Psoas muscle (tissue), 8 donors: ENCODE results near the gene TMEM161A. TPM values are rescaled to one million over a fixed set of nuclear protein-coding genes. Genes with fewer than 3 reads are reported as not detected.

Source experiments
- ATAC-seq, 4 donors: fragments of 200-7000 bp; cut with Tn5 transposase; one replicate each; pipeline ENCODE4 v1.9.1; 2020; ENCODE audit warnings: moderate library complexity in 3 of 4, mild to moderate bottlenecking in 2 of 4
- DNase-seq, 2 donors: peaks; one replicate each; pipeline ENCODE4 v3.0.0-alpha.2; 2020
- H3K27ac ChIP-seq: fragments of 200-600 bp; one replicate; pipeline ENCODE4 v1.8.0; 2022
- H3K27me3 ChIP-seq, 3 donors: fragments of 200-600 bp in 1 of 3; one replicate each; pipeline versions ENCODE4 v1.6.1 to v1.8.0; 2013 to 2022; ENCODE audit warnings: low read length in 2 of 3, mild to moderate bottlenecking in 2 of 3, moderate library complexity in 1 of 3; ENCODE audit not compliant: insufficient read depth in 3 of 3
- H3K36me3 ChIP-seq, 2 donors: fragments of 200-600 bp in 1 of 2; one replicate each; pipeline versions ENCODE4 v1.6.1 to v1.8.0; 2013 to 2022; ENCODE audit warnings: low read depth in 1 of 2, mild to moderate bottlenecking in 1 of 2, moderate library complexity in 1 of 2; ENCODE audit not compliant: insufficient read depth in 1 of 2
- H3K4me1 ChIP-seq: fragments of 200-600 bp; one replicate; pipeline ENCODE4 v1.8.0; 2022
- H3K4me3 ChIP-seq: fragments of 200-600 bp; one replicate; pipeline ENCODE4 v1.8.0; 2022; ENCODE audit warnings: mild to moderate bottlenecking
- H3K9me3 ChIP-seq: fragments of 200-600 bp; one replicate; pipeline ENCODE4 v1.8.0; 2022
- CTCF ChIP-seq: fragments of 200-600 bp; IDR thresholded peaks from one replicate; pipeline ENCODE4 v1.8.0; 2022; ENCODE audit warnings: antibody characterized with exemption
- WGBS, 3 donors: extraction: QIAGEN DNeasy Blood & Tissue Kit; methylation state at CpG; one replicate each; pipeline versions ENCODE4 v1.1.6 to v1.1.7; 2013; 5-methylcytosine and 5-hydroxymethylcytosine counted together
- intact Hi-C, 2 donors: fragments of 100-400 bp; cut with DNase I; formaldehyde crosslinking; loops; one replicate each; pipeline versions ENCODE4 v1.11.0 to v1.14.2; 2022
- polyA plus RNA-seq, 3 donors: library from polyadenylated mRNA; stranded (reverse); fragments of 200-250 nt; gene quantifications; one replicate each; pipeline ENCODE4 v1.2.3, GENCODE V29; 2013
- total RNA-seq, 4 donors: library from RNA; stranded (reverse); fragmentation: NEBNext Ultra II Directional in 2 of 4; extraction: Animal tissue kit (Norgen Biotek cat#: 25700) in 2 of 4; gene quantifications; one replicate each; pipeline versions ENCODE4 v1.2.1 to v1.2.4, GENCODE V29; 2021 to 2023
- donor health status: healthy with polysubstance abuse.
- donor health status: DM: no; HTN: no; CAD: no; lungs with moderate emphysema.
- donor health status: Bipolar disorder and iron deficiency.
- donor health status: healthy.
- donor health status: DM: yes; HTN: yes; CAD: no.
- donor health status: DM: no; HTN: no; CAD: no.
- donor health status: DM: no; HTN: no; CAD: no.
- donor health status: DM: yes; HTN: yes; CAD: no.

Gene TMEM161A
- total and polyA plus RNA-seq, 7 donors, result 30.2 to 61.3 (median 39.0) TPM

DNA sequence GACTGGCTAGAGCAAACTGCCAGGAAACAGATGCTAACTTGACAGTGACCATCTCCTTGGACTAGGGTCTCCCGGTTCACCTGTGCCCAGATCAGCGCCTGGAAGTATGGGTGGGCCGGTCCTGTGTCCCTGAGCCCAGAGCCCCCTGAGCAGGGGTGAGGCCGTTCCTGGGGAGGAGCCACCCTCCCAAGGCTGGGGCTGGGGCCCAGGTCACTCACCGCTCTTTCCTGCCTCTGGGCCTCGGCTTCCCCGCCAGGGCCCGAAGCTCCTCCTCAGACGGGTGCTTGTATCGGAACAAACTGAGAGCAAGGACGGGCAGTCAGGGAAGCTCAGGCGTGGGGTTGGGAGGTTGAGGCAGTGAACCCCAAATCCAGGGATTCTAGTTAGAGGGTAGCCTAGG, 5.4 kb downstream of the TMEM161A start:
- ATAC-seq, result no peak

GRCh38 chr19:19131989-19132388, 6.3 kb downstream of the TMEM161A start:
- H3K4me1 ChIP-seq, result peaks cover 6% of the 10 kb centered on the region
- no peak for TF ChIP-seq CTCF
- H3K36me3 ChIP-seq, result peaks cover 0 to 7% of the 10 kb centered on the region in 2 donors
- DNase-seq (no peak), ATAC-seq (no peak)
- H3K27ac ChIP-seq, result no peak overlapping the region
- H3K4me3 ChIP-seq, result no peak overlapping the region
- H3K27me3 ChIP-seq, result no peaks in the 10 kb centered on the region
- H3K9me3 ChIP-seq, result peaks cover 6% of the 10 kb centered on the region
- intact Hi-C loops, result no loop called here
- 78 to 100% (median 97%) methylated on average over 3 of the region's 3 CpGs for WGBS, 3 donors

More for the DNA sequence above, 5.4 kb downstream of the TMEM161A start:
- intact Hi-C loops, result no loop called here
- Histone ChIP-seq H3K9me3 (peaks cover 6% of the 10 kb centered on the region), H3K4me3 (no peak overlapping the region), H3K4me1 (peaks cover 6% of the 10 kb centered on the region), H3K27me3 (no peaks in the 10 kb centered on the region), H3K36me3 (peaks cover 0 to 7% of the 10 kb centered on the region in 2 donors), H3K27ac (no peak overlapping the region)
- no peak for DNase-seq
- WGBS, 3 donors, result 95 to 97% (median 96%) methylated on average over 12 of the region's 12 CpGs
- TF ChIP-seq CTCF, result no peak

GRCh38 chr19:19126102-19126501, 12.2 kb downstream of the TMEM161A start:
- no peak for TF ChIP-seq CTCF
- Histone ChIP-seq H3K4me1 (no peaks in the 10 kb centered on the region), H3K4me3 (no peak overlapping the region), H3K36me3 (peaks cover 2 to 44% of the 10 kb centered on the region in 2 donors), H3K27me3 (no peaks in the 10 kb centered on the region), H3K27ac (no peak overlapping the region), H3K9me3 (peaks cover 5% of the 10 kb centered on the region)
- intact Hi-C loops, result no loop called here
- WGBS, 3 donors, result 95 to 98% (median 98%) methylated on average over 6 of the region's 6 CpGs
- DNase-seq, result no peak
- no peak for ATAC-seq

GRCh38 chr19:19123386-19123785, 14.9 kb downstream of the TMEM161A start:
- H3K4me1 ChIP-seq, result no peaks in the 10 kb centered on the region
- no peak overlapping the region for H3K4me3 ChIP-seq
- TF ChIP-seq CTCF, result no peak
- no peaks in the 10 kb centered on the region for H3K27me3 ChIP-seq
- H3K36me3 ChIP-seq, result peaks cover 2 to 58% of the 10 kb centered on the region in 2 donors
- DNase-seq (no peak), ATAC-seq (no peak)
- no peak overlapping the region for H3K27ac ChIP-seq
- intact Hi-C loops, result no loop called here
- peaks cover 5% of the 10 kb centered on the region for H3K9me3 ChIP-seq

GRCh38 chr19:19122902-19123301, 15.4 kb downstream of the TMEM161A start:
- Histone ChIP-seq H3K27ac (no peak overlapping the region), H3K9me3 (peaks cover 5% of the 10 kb centered on the region), H3K27me3 (no peaks in the 10 kb centered on the region), H3K4me1 (no peaks in the 10 kb centered on the region), H3K4me3 (no peak overlapping the region), H3K36me3 (peaks cover 2 to 61% of the 10 kb centered on the region in 2 donors)
- intact Hi-C loops, result no loop called here
- DNase-seq (no peak), ATAC-seq (no peak)
- WGBS, 3 donors, result 98 to 100% (median 100%) methylated on average over 1 of the region's 1 CpG
- no peak for TF ChIP-seq CTCF
